Endodermal cell (in vitro differentiated cells): ENCODE data around the gene PGGHG. TPM values are rescaled to one million over a fixed set of nuclear protein-coding genes. Genes with fewer than 3 reads are reported as not detected.

Experiments
- DNase-seq: peaks from one replicate; pipeline ENCODE4 v3.0.0-alpha.2; 2017
- H3K27ac ChIP-seq: 2 replicates; pipeline ENCODE4 v1.5.1; 2013; ENCODE audit warnings: mild to moderate bottlenecking, low read depth, low read length, moderate library complexity
- H3K27me3 ChIP-seq: 2 replicates; pipeline ENCODE4 v1.6.1; 2013; ENCODE audit warnings: mild to moderate bottlenecking, low read length, moderate library complexity; ENCODE audit not compliant: insufficient read depth, control insufficient read depth, poor library complexity, severe bottlenecking
- H3K36me3 ChIP-seq: 2 replicates; pipeline ENCODE4 v1.7.0; 2013; ENCODE audit warnings: mild to moderate bottlenecking, low read length, moderate library complexity; ENCODE audit not compliant: control insufficient read depth, insufficient read depth
- H3K4me1 ChIP-seq: one replicate; pipeline ENCODE4 v1.7.0; 2013; ENCODE audit warnings: low read length; ENCODE audit not compliant: control insufficient read depth, insufficient read depth
- H3K4me3 ChIP-seq: 2 replicates; pipeline ENCODE4 v1.5.1; 2013; ENCODE audit warnings: mild to moderate bottlenecking, low read length, moderate library complexity
- H3K9ac ChIP-seq: 2 replicates; pipeline ENCODE4 v1.6.1; 2013; ENCODE audit warnings: mild to moderate bottlenecking, low read length, moderate library complexity; ENCODE audit not compliant: poor library complexity, severe bottlenecking; ENCODE audit errors: extremely low read depth
- H3K9me3 ChIP-seq: 2 replicates; pipeline ENCODE4 v1.6.1; 2013; ENCODE audit warnings: mild to moderate bottlenecking, low read length, moderate library complexity; ENCODE audit not compliant: control insufficient read depth
- H3K27ac Mint-ChIP-seq: 2 replicates; pipeline ENCODE4 v1.8.0; 2020; ENCODE audit warnings: mixed read lengths
- H3K27me3 Mint-ChIP-seq: 2 replicates; pipeline ENCODE4 v1.8.0; 2021; ENCODE audit warnings: mild to moderate bottlenecking, mixed read lengths; ENCODE audit not compliant: insufficient read depth
- H3K36me3 Mint-ChIP-seq: 2 replicates; pipeline ENCODE4 v1.8.0; 2020; ENCODE audit warnings: low read depth, mixed read lengths
- H3K4me1 Mint-ChIP-seq: 2 replicates; pipeline ENCODE4 v1.8.0; 2020; ENCODE audit warnings: mixed read lengths
- H3K4me3 Mint-ChIP-seq: 2 replicates; pipeline ENCODE4 v1.8.0; 2020; ENCODE audit warnings: mild to moderate bottlenecking, moderate library complexity, mixed read lengths
- H3K9me3 Mint-ChIP-seq: 2 replicates; pipeline ENCODE4 v1.8.0; 2020; ENCODE audit warnings: mild to moderate bottlenecking, mixed read lengths
- CTCF ChIP-seq: fragments of 200-600 bp; sonication (generic); conservative IDR thresholded peaks from 2 replicates; pipeline ENCODE4 v1.5.0; 2021; ENCODE audit warnings: antibody characterized with exemption, mild to moderate bottlenecking
- WGBS, 2 experiments: methylation state at CpG; one replicate each; pipeline versions ENCODE4 v1.1.5 to v1.1.7; 2013; ENCODE audit warnings: missing lambda C conversion rate in 2 of 2, mixed read lengths in 1 of 2; ENCODE audit not compliant: insufficient coverage in 1 of 2, insufficient read length in 1 of 2; 5-methylcytosine and 5-hydroxymethylcytosine counted together
- total RNA-seq, 2 donors: library from RNA; stranded (reverse); fragmentation: NEBNext Ultra II Directional in 1 of 2; extraction: Animal tissue kit (Norgen Biotek cat#: 25700) in 1 of 2; gene quantifications; 2 replicates in 1 of 2; 3 replicates in 1 of 2; pipeline ENCODE4 v1.2.1, GENCODE V29; 2021

Gene PGGHG
- total RNA-seq, 2 donors from 2014 or later, result 129 to 186 TPM

- H3K4me1 Mint-ChIP-seq, result peaks cover 20% of the 10 kb centered on the region
- peak; percentile 75 for DNase-seq
- 78 to 83% methylated on average over 7 to 20 of the region's 20 CpGs for WGBS, 2 experiments
Measured at GRCh38 chr11:299951-300735, 11.2 kb downstream of the PGGHG start.

GRCh38 chr11:303363-303762 is 14.4 kb downstream of the PGGHG start:
- Mint-ChIP-seq H3K36me3 (no peaks in the 10 kb centered on the region), H3K4me3 (no peak overlapping the region), H3K9me3 (no peaks in the 10 kb centered on the region), H3K27me3 (no peaks in the 10 kb centered on the region), H3K4me1 (peaks cover 41% of the 10 kb centered on the region), H3K27ac (no peak overlapping the region)
- Histone ChIP-seq H3K27me3 (no peaks in the 10 kb centered on the region), H3K4me1 (peaks cover 5% of the 10 kb centered on the region), H3K4me3 (no peak overlapping the region), H3K27ac (no peak overlapping the region), H3K9me3 (no peaks in the 10 kb centered on the region), H3K9ac (no peak overlapping the region), H3K36me3 (no peaks in the 10 kb centered on the region)
- TF ChIP-seq CTCF, result no peak
- DNase-seq, result no peak
- WGBS, 2 experiments, result 94 to 98% methylated on average over 11 to 12 of the region's 12 CpGs

More at GRCh38 chr11:299951-300735, 11.2 kb downstream of the PGGHG start:
- H3K4me1 ChIP-seq, result peaks cover 5% of the 10 kb centered on the region
- Mint-ChIP-seq H3K4me3 (no peak overlapping the region), H3K9me3 (no peaks in the 10 kb centered on the region), H3K36me3 (no peaks in the 10 kb centered on the region), H3K27me3 (no peaks in the 10 kb centered on the region), H3K27ac (peak overlapping the region; percentile 61)
- no peaks in the 10 kb centered on the region for H3K9me3 ChIP-seq
- H3K4me3 ChIP-seq, result no peak overlapping the region
- no peaks in the 10 kb centered on the region for H3K36me3 ChIP-seq
- H3K27me3 ChIP-seq, result no peaks in the 10 kb centered on the region
- no peak overlapping the region for H3K9ac ChIP-seq
- H3K27ac ChIP-seq, result no peak overlapping the region
- TF ChIP-seq CTCF, result peak; percentile 43

- H3K27me3 ChIP-seq, result no peaks in the 10 kb centered on the region
- H3K4me1 Mint-ChIP-seq, result peaks cover 44% of the 10 kb centered on the region
- no peaks in the 10 kb centered on the region for H3K36me3 Mint-ChIP-seq
- no peaks in the 10 kb centered on the region for H3K9me3 Mint-ChIP-seq
- H3K36me3 ChIP-seq, result no peaks in the 10 kb centered on the region
- TF ChIP-seq CTCF, result no peak
- H3K4me1 ChIP-seq, result peaks cover 5% of the 10 kb centered on the region
- no peak overlapping the region for H3K4me3 ChIP-seq
- no peak overlapping the region for H3K4me3 Mint-ChIP-seq
- H3K9me3 ChIP-seq, result no peaks in the 10 kb centered on the region
- no peak for DNase-seq
- no peak overlapping the region for H3K27ac Mint-ChIP-seq
- H3K27ac ChIP-seq, result no peak overlapping the region
- H3K9ac ChIP-seq, result no peak overlapping the region
- 96 to 97% methylated on average over 45 to 52 of the region's 52 CpGs for WGBS, 2 experiments
- no peaks in the 10 kb centered on the region for H3K27me3 Mint-ChIP-seq
Measured at GRCh38 chr11:304061-304506, 15.2 kb downstream of the PGGHG start.
